NCI-H446 (cell line): Measurements from ENCODE around the gene OCA2.
A peak's percentile ranks its signal among the peaks of the same experiment; 100 is the strongest.
"Not testable (repeated sequence)": the region's sequence is repeated elsewhere in the genome, so short reads cannot be mapped to it uniquely, and the experiment has no call there.

Experiments used
- DNase-seq, 2 experiments: peaks; one replicate each; lab custom pipeline; 2025; lab: John Stamatoyannopoulos, UW

Gene OCA2

DNA sequence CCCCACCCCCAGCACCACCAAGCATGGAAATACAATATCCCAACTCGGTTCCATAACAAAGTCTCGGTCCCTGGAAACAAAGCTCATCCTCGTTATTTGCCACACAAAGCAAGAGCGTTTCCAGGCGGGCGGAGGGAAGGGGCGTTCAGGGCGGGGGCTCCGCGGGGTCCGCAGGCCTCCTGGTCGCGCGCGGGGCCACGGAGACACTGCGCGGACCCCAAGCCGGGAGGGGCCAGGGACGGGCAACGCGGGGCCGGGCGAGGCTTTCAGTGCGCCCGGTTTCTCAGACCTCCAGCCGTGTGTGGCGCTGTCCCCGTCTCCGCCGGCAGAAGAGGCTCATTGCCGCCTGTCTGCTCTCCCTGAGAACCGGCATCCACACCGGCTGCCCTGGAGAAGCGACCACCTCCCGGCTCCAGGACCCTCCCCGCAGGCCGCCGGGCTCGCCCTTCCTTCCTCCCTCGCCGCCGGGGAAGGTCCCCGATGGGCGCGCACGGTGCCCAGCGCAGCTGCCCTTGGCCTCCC lies 329.0 kb downstream of the OCA2 start:
- no peak for DNase-seq

DNA sequence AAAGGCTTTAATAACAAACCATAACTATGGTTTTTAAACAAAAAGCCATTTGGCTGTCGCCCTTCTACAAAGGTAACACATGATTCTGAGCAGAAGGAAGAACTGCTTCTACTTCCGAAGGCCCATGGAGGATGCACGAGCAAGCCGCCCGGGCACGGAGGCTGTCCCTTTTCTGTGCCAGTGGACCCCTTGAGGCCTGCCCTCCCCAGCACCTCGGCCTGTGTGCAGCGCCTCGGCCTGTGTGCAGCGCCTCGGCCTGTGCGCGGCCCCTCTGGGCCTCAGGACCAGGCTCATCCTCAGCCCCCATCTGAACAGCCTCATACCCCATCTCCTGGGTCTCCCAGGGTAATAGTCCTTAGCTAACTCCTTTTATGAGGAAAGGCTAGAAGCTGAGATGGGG lies 329.5 kb downstream of the OCA2 start:
- no peak for DNase-seq

DNA sequence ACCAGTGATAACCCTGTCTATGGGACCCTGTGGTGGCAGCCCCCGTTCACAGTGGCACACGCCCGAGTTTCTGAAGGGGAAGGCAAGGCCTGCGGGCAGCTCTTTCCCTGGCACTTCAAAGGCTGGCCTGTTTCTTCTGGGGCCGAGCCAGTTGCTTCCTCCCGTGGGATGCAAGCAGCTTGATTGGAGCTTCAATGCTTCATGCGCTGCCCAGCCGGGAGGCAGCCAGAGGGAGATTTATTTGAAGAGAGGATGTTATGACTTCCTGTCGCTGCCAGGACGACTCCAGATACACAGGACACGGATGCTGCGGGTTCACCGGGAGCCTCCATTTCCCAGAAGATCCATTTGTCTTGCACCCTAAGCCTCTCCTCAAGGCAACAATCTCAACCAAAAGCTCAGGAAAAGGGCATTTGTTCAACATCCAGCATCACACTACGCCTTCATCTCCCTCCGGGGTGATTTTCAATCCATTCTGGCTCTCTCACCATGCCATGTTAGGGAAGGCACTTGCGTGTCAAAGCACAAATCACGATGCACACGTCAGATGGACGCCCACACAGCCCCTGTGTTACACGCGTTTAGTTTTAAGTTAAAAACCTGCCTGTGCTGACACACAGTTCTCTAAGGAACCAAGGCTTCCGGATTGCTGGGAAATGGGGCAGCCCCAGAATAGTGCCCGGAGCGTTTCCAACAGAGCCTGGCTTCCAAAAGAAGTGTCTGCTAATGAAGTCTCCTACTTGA lies 330.2 kb downstream of the OCA2 start:
- DNase-seq, result no peak

DNA sequence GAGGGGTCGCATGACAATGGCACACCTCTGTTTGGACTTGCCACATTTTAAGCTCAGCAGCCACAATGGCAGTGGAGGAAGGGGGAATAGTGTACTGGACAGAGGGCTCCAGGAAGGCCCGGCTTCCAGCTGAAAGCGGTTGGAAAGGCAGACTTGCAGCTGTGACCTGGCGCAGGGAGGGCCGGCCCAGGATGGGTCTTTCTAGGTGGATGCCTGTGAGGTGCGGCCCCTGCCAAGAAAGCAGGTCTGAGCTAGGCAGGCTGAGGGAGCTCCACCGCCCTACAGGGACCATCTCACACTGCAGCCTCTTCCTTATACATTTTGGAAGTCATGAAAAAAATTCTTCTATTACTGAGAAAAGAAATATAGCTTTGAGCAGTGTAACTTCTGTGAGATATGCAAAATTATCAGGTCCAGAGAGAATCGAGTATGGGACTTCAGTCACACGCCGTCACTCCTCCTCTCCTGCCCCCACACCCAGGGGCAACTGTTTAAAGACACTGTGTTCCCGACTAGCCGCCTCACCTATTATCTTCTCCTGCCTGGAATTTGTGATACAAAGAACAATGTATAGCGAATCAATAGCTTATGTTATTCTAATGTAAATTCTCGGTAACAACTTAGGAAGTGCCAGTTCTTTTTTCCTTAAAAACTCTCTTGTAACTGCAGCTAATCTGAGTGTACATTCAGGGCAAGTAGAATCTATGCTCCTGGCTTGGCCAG lies 331.0 kb downstream of the OCA2 start:
- no peak for DNase-seq

DNA sequence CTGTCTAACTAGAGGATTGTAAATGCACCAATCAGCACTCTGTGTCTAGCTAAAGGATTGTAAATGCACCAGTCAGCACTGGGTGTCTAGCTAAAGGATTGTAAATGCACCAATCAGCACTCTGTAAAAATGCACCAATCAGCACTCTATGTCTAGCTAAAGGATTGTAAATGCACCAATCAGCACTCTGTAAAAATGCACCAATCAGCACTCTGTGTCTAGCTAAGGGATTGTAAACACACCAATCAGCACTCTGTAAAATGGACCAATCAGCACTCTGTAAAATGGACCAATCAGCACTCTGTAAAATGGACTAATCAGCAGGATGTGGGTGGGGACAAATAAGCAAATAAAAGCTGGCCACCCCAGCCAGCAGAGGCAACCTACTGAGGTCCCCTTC lies 331.7 kb downstream of the OCA2 start:
- DNase-seq, result not testable (repeated sequence)

DNA sequence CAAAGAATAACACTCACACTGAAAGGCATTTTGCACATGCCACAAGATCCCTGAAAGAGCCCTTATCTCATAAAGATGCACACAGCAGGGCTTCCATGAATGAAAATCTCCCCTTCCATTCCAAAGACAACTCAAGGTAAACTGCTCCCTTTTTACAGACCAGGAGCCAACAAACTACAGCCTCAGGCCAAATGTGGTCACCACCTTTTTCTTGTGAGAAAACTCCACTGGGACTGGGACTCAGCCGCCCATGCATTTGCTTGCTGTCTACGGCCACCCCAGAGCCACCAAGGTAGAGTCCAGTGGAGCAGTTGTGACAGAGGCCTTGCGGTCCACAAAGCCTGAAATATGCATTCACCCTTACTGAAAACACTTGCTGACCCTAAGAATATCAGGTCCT lies 334.8 kb downstream of the OCA2 start:
- no peak for DNase-seq

DNA sequence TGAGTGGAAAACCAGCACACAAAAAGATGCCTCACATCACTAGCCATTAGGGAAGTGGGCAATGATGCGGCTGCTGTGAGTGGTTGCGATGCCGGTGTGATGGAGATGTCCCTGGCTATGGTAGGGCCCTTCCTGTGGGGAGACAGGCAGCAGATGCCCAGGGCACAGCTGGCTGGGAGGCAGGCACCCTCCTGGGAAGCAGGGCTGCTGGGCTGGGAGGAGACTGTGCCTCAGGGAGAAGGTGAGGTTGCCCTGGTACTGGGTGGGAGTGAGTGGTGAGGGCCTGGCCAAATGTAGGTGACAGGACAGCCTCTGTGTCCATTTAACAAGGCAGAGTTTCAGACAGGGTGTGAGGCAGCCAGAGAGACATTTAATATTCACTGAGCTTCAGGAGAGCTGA lies 335.6 kb downstream of the OCA2 start:
- no peak for DNase-seq

DNA sequence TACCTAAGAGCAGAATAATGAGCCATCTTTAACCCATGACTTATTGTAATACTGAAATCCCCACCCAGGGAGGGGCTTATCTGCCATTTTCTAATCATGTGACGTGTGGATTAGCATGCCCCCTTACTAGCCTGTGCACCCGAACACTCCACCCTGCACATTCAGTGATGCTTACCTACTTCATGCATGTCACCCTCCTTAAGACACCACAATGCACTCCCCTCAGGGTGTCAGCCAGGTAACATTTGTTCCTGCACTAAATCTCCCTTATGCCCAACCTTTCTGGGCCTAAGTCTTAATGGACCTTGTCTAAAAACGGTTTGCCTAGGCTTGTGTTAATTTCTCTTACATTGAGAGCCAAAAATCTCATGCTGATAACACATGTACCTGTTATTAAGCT lies 336.6 kb downstream of the OCA2 start:
- DNase-seq, result no peak

DNA sequence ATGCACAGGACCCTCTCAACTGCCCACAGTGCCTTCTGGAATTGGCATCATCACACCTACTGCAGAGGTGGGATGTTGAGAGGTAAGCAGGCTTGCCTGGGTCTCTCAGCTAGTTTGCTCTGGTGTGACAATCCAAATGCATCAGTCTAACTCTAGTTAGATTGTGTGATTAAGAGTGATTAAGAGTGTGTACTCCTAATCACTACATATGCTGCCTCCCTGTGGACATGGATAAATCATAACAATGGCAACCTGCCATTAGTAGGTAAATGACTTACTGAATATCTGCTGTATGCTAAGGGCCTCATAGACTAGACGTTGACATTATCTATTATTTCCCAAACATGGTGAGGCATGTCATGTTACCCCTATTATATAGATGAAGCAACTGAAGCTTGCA lies 342.1 kb downstream of the OCA2 start:
- no peak for DNase-seq

DNA sequence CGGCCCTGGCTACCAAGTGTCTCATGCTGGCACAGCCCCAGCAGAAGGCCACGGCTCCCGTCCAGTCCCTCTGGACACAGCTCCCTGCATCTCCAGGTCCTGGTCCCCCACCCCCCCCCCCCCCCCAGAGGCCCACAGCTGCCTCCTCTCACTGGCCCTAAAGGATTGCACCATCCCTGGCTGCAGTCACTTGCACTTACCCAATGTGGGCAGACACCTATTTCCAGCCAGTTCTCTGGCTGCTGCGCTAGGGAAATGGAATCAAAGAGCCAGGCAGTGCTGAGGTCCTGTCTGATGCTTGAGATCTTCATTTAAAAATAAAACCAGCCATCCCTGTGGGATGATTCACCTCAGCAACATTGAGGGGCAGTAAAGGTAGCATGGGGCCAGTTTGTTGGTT lies 346.4 kb downstream of the OCA2 start:
- no peak for DNase-seq

DNA sequence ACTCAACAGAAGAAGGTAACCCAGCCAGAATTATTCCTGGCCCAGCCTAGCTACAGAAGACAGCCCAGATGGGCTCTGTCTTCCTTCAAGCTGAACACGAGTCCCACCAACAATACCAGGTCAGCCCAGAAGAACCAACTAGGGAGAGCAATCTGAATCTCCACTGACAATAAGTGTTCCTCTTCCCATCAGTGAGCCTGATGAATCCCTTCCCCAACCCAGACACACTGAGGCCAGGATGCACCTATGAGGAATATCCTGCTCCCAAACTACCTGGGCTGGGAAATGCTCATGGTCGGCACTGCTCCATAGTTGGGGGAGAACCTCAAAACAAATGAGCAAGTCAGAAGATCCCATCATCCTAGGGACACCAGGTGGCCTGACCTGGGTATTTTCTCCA lies 351.1 kb downstream of the OCA2 start:
- DNase-seq, result no peak

DNA sequence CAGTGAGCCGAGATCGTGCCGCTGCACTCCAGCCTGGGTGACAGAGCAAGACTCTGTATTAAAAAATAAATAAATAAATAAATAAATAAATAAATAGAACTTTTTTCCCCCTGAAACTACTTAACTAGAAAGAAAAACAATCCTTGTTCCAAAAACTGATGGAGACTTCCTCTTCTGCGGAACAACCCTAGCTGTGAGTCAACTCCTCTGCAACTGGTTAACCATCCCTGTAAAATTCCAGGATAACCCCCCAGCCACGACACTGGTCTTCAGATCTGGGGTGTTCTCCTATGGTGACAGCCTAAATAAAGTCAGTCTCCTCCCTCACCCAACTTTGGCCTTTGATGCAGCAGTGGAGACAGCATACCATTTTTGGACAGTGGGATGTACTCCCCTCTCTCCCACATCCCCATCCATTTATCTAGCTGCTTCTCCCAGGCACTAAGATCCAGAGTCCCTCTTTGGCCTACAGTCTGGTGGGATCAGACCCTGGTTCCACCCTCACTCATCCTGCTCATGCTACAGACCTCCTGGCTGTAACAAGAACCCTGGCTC lies 352.6 kb downstream of the OCA2 start:
- DNase-seq, result no peak

DNA sequence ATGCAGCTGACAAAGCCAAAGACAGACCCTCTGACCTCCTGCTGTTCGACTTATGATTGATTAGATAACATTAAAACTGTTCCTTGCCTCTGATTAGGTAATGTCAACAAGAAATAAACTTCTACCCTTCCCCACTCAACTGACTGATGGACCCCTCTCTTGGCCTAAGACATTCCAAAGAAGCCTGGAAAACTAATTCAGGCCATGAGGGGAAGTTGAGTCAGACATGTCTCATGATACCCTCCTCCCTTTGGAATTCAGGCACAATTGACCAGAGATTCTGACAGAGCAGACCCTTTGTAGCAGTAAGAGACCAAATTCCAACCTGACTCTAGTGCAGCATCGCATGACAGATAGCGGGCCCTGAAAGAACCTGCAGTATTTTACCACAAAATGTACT lies 354.5 kb downstream of the OCA2 start:
- no peak for DNase-seq

DNA sequence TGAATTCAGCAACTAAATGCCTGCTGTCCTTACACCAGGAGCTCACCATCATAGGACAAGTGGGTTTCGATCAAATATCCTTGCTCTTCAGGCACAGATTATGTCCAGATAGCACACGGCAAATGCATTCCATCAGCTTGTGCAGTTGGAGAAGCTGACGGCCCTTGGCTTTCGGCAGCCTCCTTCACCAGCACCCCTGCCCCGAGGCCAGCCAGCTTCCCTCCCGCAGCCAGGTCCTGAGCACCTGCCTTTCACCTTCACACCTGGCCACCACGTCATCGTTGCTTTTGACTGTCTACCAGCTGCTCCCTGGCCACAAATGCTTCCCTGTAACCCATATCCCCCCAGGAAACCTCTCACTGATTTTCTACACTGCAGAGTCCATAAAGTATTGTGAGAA lies 355.5 kb downstream of the OCA2 start:
- no peak for DNase-seq

DNA sequence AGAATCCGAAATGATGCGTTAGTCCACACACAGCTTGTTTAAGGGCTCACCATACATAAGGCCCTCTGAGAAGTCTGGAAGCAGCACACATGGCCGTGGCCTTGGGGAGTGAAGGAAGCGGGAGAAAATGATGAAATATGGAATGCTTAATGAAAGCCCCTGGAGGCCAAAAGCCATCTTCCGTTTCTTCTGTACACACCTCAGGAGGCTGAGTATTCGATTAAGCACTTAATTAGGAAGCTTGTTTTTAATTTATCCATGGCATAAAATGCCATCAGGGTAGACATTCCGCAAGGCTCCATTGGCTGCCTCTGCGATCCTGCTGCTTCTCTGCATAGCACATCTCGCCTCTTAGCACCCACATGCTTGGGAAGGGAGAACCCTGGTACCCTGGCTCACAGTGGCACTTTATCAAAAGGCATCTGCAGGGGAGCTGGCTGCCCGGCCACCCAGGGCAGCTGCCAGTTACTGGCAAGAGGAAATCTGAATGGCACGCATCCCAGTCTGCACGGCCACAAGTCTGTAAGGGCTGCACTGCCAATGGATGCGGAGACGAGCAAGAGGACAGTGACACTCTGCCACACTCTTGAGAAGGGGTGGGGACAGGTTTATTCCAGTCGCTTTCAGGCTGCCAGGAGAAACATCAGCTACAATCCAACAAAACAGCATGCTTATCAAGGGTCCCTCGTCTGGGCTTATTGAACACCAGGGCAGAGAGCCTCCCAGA lies 356.2 kb downstream of the OCA2 start:
- DNase-seq, result no peak

DNA sequence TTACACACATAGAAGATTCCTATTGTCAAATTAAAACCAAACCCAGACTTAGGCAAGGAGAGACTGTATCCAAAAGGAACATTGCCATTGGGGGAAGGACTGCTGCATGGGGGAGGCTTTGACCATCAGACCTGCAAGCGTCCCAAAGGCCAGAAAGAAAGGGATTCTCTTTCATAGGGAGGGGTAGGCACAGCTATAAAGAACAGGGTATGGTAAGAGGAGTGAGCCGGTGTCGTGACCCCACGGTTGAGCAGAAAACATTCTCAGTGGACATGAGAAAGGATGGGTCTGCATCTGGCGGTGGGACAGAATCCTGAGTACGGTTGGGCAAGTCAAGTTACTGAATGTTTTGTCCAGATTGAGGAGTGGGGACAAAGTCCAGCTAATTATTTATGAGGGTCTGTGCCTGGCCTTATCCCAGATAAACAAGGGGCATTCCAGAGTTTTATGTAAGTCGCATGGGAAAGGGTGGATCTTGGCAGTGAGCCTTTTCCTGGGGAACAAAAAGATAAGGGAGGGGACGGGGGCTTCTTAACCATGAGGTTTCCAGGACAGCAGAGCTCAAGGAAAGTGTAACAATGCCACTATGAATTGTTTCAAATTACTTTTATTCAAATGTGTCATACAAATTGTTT lies 357.8 kb downstream of the OCA2 start:
- DNase-seq, result no peak

DNA sequence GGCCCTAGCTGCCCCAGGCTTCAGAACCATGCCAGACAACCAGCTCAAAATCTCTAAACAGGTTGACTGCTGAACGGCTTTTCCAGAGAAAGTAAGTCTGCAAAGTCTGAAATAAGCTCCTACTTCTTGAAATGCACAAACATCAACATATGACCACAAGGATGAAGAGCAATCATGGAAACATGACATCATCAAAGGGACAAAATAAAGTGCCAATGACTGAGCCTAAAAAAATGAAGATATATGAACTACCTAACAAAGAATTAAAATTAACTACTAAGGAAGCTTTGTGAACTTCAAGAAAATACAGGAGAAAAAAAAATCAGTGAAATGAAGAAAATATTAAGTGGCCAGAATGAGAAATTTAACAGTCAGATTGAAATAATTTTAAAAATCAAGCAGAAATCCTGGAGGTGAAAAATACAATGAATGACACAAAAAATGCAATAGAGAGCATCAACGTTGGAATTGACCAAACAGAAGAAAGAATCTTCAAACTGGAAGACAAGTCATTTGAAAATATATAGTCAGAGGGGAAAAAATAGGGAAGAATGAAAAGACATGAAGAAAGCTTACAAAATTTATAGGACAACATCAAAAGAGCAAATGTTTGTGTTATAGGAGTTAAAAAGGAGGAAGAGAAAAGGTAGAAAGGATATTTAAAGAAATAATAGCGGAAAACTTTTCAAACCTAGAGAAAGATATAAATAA lies 364.2 kb downstream of the OCA2 start:
- no peak for DNase-seq

DNA sequence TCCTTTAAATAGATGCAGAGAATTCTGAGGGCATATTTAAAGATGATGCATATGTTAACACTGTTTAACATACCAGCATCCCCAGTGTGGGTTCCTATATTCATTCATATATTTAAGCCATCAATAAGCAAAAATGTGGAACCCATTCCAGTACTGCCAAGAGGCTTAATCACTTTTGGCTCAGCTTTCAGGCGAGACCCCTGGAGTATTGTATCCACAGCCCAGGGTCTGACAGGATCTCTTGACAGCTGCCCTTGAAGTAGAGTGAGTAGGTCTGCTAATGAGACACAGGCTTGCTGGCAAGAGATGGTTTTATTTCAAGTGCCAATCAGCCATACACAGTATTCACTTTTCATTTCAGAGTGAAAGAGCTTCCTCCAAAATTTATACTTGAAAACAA lies 367.3 kb downstream of the OCA2 start:
- peak in 1 of 2 experiments; percentile 1 for DNase-seq

DNA sequence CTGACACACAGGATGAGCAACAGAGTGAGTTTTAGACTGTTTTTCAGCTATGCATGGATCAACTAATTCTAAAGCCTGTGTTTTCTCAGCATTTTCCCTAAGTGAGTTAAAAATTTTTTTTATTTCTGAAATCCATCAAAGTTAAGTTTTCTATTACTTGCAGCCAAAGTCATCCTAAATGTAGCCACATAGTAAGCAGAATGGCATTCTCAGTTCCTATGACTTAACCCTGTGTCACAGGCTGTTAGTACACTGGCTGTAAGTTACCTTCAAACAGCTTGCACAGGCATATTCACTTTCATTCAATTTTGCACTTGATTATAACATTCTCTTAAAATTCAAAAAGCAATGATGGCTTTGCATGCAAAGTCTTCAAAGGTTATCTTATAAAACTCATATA lies 368.2 kb downstream of the OCA2 start:
- no peak for DNase-seq

DNA sequence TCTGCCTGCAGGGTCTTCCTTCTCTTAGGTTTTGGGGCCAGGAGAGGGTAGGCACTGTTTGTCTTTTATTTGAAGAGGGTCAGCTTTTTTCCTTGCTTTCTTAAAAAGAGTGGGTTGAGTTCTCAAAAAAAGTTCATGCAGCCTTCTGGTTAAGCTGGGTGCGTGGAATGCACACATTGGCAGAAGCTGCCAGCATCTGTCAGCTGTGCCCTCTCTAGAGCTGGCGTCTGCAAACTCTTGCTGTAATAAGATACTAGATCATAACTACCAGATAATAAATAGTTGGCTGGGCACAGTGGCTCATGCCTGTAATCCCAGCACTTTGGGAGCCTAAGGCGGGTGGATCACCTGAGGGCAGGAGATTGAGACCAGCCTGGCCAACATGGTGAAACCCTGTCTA lies 373.4 kb downstream of the OCA2 start:
- DNase-seq, result peak in 1 of 2 experiments; percentile 15

DNA sequence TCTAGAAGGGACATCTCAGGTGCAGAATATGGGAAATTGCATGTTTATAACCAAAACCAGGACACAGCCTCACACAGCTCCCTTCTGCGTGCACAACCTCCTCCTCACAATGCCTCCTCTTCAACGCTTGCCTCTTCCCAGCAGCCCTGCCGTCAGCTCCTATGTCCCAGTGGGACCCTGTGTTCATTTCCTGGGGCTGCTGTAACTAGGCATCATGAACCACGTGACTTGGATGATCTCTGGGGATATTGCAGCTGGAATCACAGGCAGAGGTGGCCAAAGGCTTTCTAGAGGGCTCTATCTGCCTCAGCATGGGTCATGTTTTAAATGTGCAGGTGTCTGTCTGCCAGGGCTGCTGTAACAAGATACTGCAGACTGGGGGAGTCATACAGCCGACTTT lies 375.3 kb downstream of the OCA2 start:
- DNase-seq, result no peak
